HEK293 (cell line): ENCODE measurements around the gene KIFAP3.

ENCODE experiments used
- PRDM10 ChIP-seq: fragments of 450-650 bp; formaldehyde crosslinking; IDR thresholded peaks from 2 replicates; pipeline ENCODE4 v1.5.1; 2016; ENCODE audit warnings: missing biosample characterization, missing genetic modification characterization
- ZNF138 ChIP-seq: fragments of 450-650 bp; formaldehyde crosslinking; IDR thresholded peaks from 2 replicates; pipeline ENCODE4 v1.5.1; 2016; ENCODE audit warnings: missing biosample characterization, missing genetic modification characterization, borderline replicate concordance
- ZNF529 ChIP-seq: fragments of 450-650 bp; formaldehyde crosslinking; IDR thresholded peaks from 2 replicates; pipeline ENCODE4 v1.5.1; 2017; ENCODE audit warnings: missing genetic modification characterization, missing biosample characterization; ENCODE audit not compliant: insufficient replicate concordance
- ZNF530 ChIP-seq: fragments of 450-650 bp; formaldehyde crosslinking; IDR thresholded peaks from 2 replicates; pipeline ENCODE4 v1.5.1; 2016; ENCODE audit warnings: low read depth, missing biosample characterization, missing genetic modification characterization
- TF ChIP-seq, protein P1 (sequence below): fragments of 450-650 bp; formaldehyde crosslinking; IDR thresholded peaks from 2 replicates; pipeline ENCODE4 v1.5.1; 2016; ENCODE audit warnings: missing biosample characterization, missing genetic modification characterization

- TF ChIP-seq, protein P1, sequence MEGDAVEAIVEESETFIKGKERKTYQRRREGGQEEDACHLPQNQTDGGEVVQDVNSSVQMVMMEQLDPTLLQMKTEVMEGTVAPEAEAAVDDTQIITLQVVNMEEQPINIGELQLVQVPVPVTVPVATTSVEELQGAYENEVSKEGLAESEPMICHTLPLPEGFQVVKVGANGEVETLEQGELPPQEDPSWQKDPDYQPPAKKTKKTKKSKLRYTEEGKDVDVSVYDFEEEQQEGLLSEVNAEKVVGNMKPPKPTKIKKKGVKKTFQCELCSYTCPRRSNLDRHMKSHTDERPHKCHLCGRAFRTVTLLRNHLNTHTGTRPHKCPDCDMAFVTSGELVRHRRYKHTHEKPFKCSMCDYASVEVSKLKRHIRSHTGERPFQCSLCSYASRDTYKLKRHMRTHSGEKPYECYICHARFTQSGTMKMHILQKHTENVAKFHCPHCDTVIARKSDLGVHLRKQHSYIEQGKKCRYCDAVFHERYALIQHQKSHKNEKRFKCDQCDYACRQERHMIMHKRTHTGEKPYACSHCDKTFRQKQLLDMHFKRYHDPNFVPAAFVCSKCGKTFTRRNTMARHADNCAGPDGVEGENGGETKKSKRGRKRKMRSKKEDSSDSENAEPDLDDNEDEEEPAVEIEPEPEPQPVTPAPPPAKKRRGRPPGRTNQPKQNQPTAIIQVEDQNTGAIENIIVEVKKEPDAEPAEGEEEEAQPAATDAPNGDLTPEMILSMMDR (tag by site-specific recombination) = no peak
- TF ChIP-seq ZNF138 (tag by site-specific recombination) = no peak
- TF ChIP-seq ZNF530 (tag by site-specific recombination) = no peak
- no peak for TF ChIP-seq ZNF529 (tag by site-specific recombination)
- no peak for TF ChIP-seq PRDM10 (tag by site-specific recombination)
Observed at GRCh38 chr1:169995993-169996392, 78.5 kb downstream of the KIFAP3 start.
